Lung microvascular endothelial cell (primary cell): ENCODE results near the gene CD34. TPM values are rescaled to one million over a fixed set of nuclear protein-coding genes. Genes with fewer than 3 reads are reported as not detected.

ENCODE experiments used
- DNase-seq, 2 donors: peaks; one replicate each; pipeline versions ENCODE4 v3.0.0 to v3.0.0-alpha.2; 2010; ENCODE audit warnings: low read depth in 2 of 2
- total RNA-seq: library from RNA; depleted of rRNA; stranded (reverse); fragments of >200 nt; gene quantifications from 2 replicates; pipeline ENCODE4 v1.2.1, GENCODE V29; 2014

Gene CD34
- total RNA-seq, 1 donor from 2014 or later, result 14.7 TPM

DNA sequence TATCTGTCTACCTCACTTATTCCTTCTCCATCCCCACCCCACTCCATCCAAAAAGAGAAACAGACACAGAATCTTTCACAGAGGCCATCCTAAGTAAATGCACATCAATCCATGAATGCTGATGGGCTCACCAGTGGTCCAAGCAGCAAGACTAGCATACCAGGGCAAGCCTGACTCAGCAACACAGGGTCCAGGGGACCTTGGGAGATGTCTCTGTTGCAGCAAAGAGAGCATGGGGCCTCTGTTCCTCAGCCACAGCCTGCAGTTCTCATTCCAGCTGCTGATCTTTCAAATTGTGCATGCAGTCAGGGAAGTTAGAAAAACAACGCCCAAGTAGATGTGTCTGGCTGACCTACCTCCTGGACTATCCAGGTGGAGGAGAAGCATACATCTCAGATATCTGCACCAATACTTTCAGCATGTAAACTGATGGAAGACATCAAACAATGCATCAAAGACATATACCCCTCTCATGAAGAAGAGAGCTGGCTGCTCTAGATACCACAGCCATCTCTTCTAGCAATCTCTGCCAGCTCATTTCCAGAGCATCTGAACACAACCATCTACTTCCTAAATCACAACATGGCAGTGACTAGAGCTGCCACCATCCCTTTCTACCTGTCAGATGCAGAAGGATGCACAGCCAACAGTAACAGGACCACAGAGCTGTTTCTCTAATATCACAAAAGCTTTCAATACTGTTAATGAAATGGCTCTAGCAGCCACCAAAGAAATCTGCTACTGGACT is 54.5 kb downstream of the CD34 start:
- DNase-seq, result no peak

- no peak for DNase-seq
Observed at GRCh38 chr1:207854001-207854400, 56.9 kb downstream of the CD34 start.

- peak; percentile 67 to 77 for DNase-seq
Observed at GRCh38 chr1:207853372-207853757, 57.6 kb downstream of the CD34 start.

DNA sequence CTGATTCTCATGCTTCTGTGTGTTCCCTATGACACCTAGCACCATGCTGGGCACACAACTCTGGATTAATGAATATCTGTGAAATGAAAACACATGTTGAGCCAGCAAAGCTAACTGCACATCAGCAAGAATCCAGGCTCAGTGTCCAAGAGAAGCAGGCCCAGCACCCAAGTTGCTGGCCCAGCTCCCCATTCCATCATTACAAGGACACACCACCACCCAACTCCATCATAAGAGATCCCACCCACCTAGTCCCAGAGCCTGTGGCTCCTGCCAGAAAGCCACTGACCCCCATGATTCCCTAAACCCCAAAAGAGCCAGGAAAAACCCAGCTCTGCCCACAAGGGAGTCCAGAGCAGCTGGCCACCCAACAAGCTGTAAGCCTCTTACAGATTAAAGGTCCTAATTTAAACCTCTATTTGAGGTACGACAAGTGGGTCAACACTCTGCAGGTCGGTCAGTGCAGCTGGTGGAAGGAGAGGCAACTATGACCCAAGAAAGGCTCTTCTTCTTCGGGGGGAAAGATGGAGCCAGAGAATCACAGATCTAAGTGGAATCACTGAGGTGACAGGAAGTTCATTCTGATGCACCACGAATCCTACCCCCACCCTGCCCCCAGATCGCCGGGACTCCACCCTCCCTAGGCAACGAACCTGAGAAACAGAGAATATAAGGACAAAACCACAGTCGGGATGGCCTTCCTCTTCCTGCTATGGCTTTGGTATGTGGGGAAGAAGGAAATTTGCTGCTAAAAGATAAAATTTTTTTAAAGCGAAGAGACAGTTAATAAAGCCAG is 58.2 kb downstream of the CD34 start:
- DNase-seq, result no peak

DNA sequence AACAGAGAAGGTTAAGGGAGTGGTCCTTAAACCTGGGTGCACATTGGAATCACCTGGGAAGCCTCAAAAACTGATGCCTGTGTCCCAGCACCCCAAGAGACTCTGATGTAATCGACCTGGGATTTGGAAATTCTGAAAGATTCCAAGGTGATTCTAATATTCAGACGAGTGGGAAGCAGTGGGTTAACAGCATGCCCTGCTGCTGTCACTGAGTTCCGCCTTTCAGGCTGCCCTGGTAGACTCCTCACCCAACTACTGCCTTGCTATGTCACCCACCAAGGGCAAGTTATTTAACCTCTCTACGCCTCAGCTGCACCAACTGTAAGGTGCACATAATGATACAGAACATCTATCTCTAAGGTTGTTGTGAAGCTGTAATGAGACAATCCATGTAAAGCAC is 59.2 kb downstream of the CD34 start:
- DNase-seq, result no peak

DNA sequence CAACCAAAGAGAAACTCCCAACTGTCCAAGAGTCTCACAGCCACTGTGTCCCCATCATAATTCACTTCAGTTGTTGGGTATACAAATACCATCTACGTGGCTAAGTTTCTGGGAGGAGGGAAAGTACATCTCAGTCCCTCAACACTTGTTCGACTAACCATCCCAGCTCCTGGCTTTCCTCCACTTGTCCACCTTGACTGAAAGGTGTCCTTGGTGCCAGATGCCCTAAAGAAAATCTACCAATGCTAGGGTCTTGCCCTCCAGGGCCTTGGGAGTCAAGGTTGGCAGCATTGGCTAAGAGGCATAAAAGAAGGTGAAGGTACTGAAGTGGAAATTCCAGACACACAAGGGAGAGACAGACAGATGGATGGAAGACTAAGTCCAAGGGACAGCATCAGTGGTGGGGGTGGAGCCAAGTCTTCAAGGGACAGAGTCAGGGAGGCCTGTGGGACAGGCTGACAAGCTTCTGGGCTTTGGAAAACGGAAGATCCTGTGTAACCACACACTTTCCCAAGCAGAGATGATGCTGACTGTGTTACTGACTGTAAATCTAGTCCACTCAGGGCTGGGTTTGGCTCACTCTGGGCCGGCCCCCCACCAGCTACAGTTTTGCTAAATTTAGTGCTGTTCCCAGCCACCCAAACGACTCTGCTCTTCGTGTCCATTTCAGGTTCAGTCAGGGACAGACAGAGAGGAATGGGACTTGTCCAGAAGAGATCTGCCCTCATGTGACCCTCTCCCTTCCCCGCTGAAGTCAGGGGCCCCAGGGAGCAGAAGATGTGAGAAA is 60.1 kb downstream of the CD34 start:
- DNase-seq, result no peak

DNA sequence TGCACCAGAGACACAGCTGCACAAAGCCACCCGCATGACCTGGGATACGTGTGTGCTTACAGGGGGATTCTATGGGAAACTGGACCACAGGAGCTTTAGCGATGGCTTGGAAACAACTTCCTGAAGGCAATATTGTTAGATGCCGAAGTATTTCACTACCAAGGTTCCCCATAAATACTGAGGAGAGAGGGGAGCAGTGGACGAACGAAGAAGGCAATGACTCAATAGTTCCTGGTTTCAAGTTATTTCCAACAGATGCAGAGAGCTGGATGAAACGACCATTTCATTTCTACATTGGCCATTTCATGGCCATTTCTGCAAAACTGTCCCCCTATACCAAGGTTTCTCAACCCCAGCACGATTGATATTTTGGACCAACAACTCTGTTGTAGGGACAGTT is 61.3 kb downstream of the CD34 start:
- DNase-seq, result peak in 1 of 2 donors; percentile 19

- no peak for DNase-seq
Observed at GRCh38 chr1:207849016-207849415, 61.9 kb downstream of the CD34 start.

DNA sequence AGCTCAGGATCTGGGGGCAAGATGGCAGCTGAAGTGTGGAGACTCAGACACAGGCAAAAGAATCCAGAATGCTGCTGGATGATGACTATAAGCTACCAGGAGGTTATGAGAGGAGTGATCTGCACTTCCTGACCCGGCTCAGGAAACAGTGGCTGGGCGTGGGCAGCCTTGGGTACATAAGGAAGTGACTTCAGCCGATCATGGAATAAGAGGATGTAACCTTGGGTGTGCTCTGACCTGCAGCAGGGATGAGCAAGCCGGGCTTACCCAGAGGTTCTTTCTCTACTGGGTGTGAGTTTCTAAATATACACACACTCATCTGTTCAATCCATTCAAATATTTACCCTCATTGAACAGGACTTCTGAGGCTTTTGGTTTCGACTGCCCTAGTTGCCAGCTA is 62.7 kb downstream of the CD34 start:
- DNase-seq, result peak; percentile 94 to 98

DNA sequence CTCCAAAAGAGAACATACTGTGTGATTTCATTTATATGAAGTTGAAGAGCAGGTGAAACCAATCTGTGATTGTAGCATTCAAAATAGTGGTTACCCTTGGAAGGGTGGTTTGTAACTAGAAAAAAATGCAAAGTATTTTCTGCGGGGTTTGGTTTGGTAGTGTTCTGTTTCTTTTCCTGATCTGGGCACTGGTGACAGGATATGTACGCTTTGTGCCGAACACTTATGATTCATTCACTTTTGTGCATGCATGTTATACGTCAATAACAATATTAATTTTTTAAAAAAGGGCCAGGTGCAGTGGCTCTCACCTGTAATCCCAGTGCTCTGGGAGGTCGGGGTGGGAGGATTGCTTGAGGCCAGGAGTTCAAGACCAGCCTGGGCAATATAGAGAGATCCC is 63.8 kb downstream of the CD34 start:
- DNase-seq, result peak; percentile 61 to 65

DNA sequence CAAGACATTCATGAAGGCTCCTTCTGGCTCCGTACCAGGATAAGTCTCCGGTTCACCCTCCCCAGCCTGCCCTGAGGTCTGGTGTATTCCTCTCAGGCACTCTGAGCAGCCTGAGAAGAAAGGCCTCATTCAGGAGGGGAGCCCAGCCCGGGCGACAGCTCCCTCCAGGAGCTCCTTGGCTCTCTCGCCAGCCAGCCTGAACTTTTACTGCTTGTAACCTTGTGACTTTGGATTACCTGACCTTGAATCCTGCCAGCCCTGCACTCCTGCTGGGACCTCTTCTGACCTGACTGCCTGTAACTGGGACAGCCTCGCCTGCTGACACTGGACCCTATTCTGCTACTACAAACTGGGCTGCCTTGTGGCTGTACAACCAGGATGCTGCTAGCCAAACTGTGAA is 65.8 kb downstream of the CD34 start:
- DNase-seq, result no peak

DNA sequence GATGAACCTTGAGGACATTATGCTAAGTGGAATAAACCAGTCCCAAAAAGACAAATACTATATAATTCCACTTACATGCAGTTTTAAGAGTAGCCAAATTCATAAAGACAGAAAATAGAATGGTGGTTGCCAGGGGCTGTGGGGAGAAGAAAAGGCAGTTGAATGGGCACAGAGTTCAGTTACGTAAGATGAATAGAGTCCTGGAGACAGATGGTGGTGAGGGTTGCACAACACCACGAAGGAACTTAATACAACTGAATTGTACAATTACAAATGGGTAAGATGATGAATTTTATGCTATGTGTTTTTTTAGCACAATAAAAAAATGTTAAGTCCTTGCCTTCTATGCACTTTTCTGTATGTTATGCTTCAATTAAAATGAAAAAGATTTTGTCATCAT is 66.6 kb downstream of the CD34 start:
- DNase-seq, result no peak

GRCh38 chr1:207842506-207842905 is 68.4 kb downstream of the CD34 start:
- DNase-seq, result no peak

DNA sequence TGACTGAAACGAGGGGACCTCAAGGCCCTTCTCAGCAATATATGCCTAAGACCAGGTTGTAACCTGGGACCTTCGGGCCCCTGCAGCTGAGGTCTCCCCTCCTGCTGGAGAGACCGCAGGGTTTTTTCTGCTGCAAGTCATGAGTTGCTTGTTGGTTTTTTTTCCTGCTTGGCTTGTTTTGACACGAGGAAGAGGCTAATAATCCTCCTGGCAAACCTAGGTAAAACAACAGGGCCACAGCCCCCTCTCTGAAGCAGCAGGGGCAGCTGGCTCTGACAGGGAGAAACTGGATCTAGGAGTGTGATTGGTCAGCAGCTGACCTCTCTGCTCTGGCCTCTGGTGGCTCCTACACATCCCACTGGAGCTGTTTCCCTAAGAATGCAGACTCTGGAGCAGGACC is 69.0 kb downstream of the CD34 start:
- no peak for DNase-seq

GRCh38 chr1:207841293-207841692 is 69.6 kb downstream of the CD34 start:
- DNase-seq, result no peak

DNA sequence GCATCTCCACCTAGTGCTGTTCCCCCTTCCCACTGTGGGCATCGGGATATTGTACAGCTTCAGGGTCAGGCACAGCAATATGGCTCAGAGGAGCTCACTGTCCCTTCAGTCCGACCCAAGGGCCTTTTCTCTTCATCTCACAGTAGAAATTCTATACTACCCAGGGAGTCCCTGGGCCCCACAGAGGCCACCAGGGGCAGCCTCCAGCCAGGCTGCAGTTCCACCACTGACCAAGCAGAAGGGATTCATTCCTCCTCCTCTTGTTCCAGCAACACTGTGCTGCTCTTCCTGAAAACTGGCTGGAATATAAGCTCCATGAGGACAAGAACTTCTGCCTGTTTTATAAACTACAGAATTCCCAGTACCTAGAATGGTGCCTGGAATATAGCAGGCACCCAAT is 70.5 kb downstream of the CD34 start:
- no peak for DNase-seq

GRCh38 chr1:207839083-207839413 is 71.9 kb downstream of the CD34 start:
- DNase-seq, result no peak

GRCh38 chr1:207838156-207839082 is 72.5 kb downstream of the CD34 start:
- DNase-seq, result no peak

DNA sequence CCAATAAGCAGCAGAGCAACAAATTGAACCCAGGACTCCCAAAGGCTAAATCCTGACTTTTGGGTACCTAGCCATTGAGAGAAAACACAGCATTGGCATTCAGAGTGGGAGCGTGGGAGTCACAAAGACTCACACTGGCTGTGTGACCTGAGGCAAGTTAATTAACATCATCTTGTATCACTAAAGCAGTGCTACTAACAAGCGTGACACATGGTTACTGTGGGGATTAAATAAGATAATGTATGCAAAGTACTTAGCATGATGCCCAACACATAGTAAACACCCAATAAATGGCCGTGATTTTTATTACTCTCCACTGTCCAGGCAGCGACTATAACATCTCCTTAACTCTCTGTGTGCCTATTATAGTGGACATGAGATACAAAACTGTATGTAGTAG is 73.3 kb downstream of the CD34 start:
- DNase-seq, result no peak

DNA sequence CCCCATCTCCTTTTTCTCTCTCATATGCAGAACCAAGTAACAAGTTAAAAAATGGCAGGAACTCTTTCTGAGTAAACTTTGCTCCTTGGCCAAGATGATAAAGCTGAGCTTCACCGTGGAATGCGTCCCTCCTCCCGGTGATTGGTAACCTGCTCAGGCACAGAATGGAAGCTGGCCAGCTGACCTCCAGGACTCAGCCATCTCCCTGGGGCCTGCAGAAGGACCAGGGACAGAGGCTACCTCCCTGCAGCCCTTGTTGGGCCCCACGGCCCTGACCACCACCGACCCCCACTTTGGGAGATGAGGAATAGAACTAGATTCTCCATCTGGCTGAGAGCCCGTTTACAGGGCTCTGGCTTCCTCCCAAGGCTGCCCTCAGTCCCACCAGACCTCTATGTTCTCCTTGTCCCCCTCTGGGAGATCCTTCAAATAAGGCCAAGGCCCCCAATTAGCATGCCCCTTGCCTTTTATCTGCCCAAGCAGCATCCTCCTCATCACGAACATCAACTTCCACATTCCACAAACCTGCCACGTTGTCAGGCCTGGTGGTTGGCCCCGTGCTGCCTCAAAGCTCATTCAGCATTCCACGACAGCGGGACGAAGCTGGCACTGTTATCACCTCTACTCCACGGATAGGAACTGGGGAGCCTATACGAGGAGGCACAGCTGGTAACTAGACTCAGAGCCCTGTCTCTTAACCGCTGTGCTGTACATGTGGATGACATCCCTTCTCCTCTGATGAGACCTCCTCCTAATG is 74.2 kb downstream of the CD34 start:
- no peak for DNase-seq

- DNase-seq, result no peak
Observed at GRCh38 chr1:207835958-207836357, 75.0 kb downstream of the CD34 start.
